ENCODE results near the gene MEGF6. TPM values are rescaled to one million over a fixed set of nuclear protein-coding genes. Genes with fewer than 3 reads are reported as not detected.

The MEGF6 gene
- total RNA-seq, 1 experiment from 2014 or later: 21.3 TPM

GRCh38 chr1:3504822-3505153, 106.5 kb downstream of the MEGF6 start:
- no CpG with 5 or more reads among the region's 7 CpGs for WGBS (ENCODE audit: extremely low coverage, insufficient read length, low lambda C conversion rate)

More at GRCh38 chr1:3504822-3505153, 106.5 kb downstream of the MEGF6 start:
- no peaks in the 10 kb centered on the region for H3K9me3 Mint-ChIP-seq
- no peaks in the 10 kb centered on the region for H3K23me2 ChIP-seq (ENCODE audit: insufficient read length, low read depth, low read length, poor library complexity, severe bottlenecking)
- H3K27me3 ChIP-seq (ENCODE audit: insufficient read depth, low read length): no peaks in the 10 kb centered on the region
- H2BK15ac ChIP-seq (ENCODE audit: low read depth, low read length): no peak overlapping the region
- H4K91ac ChIP-seq (ENCODE audit: insufficient read length, low read depth, low read length): no peak overlapping the region
- no peaks in the 10 kb centered on the region for H3K79me1 ChIP-seq (ENCODE audit: insufficient read depth, low read depth, low read length, poor library complexity, severe bottlenecking)
- H3K18ac ChIP-seq (ENCODE audit: insufficient read length, low read depth, low read length): no peak overlapping the region
- no peak overlapping the region for H3K9ac ChIP-seq (ENCODE audit: extremely low read depth, insufficient read length, low read length)
- H3K4me1 ChIP-seq (ENCODE audit: insufficient read depth, low read length): no peaks in the 10 kb centered on the region
- no peaks in the 10 kb centered on the region; a peak in 2 of 7 replicates for H3K36me3 Mint-ChIP-seq (ENCODE audit: insufficient read depth in 1 of 3, low read depth in 3 of 3)
- no peaks in the 10 kb centered on the region for H4K20me1 ChIP-seq (ENCODE audit: control insufficient read depth, insufficient read depth, insufficient read length)
- H3K4me2 ChIP-seq (ENCODE audit: insufficient read depth, insufficient read length, low read length): no peak overlapping the region
- H3K23ac ChIP-seq (ENCODE audit: insufficient read length, low read depth, low read length): no peak overlapping the region
- no peaks in the 10 kb centered on the region for H3K27me3 Mint-ChIP-seq (ENCODE audit: low read depth)
- no peak overlapping the region for H3K56ac ChIP-seq (ENCODE audit: insufficient read length, low read depth, low read length)
- no peak overlapping the region for H2BK20ac ChIP-seq (ENCODE audit: low read depth, low read length, poor library complexity, severe bottlenecking)
- no peak overlapping the region for H3T11ph ChIP-seq (ENCODE audit: low read length)
- H3K4me3 Mint-ChIP-seq: no peak overlapping the region
- no peak overlapping the region; the same call in 1 of the 2 replicates for H3K14ac ChIP-seq (ENCODE audit: insufficient read depth, low read length)
- H3K9me3 ChIP-seq (ENCODE audit: control insufficient read depth, low read depth, low read length): no peaks in the 10 kb centered on the region
- no peak overlapping the region for H3K27ac Mint-ChIP-seq
- H4K5ac ChIP-seq (ENCODE audit: insufficient read length, low read depth, low read length): no peak overlapping the region
- H2BK5ac ChIP-seq (ENCODE audit: insufficient read length, low read length): no peak overlapping the region
- no peak for DNase-seq
- H3K4me1 Mint-ChIP-seq: no peaks in the 10 kb centered on the region
- H2BK12ac ChIP-seq (ENCODE audit: insufficient read length, low read depth, low read length): no peak overlapping the region
- no peak overlapping the region for H4K8ac ChIP-seq (replicated peaks; ENCODE audit: insufficient read length, low read depth, low read length)
- no peak overlapping the region for H3K4ac ChIP-seq (ENCODE audit: low read depth, low read length)
- no peak for TF ChIP-seq CTCF (conservative IDR thresholded peaks at IDR 0.05)
- no peak overlapping the region for H2AK5ac ChIP-seq (ENCODE audit: insufficient read length, low read length)
- H3K79me2 ChIP-seq (ENCODE audit: insufficient read depth, low read length): no peaks in the 10 kb centered on the region
- no peak overlapping the region for H2AFZ ChIP-seq (ENCODE audit: low read length)
- H2BK120ac ChIP-seq (ENCODE audit: low read depth, low read length, poor library complexity, severe bottlenecking): no peak overlapping the region
- H3K27ac ChIP-seq (ENCODE audit: insufficient read length, low read depth, low read length): no peak overlapping the region
